Fibroblast of pulmonary artery (primary cell): Measurements from ENCODE around the gene CFLAR.

Experiments used
- DNase-seq: peaks from one replicate; pipeline ENCODE4 v3.0.0-alpha.2; 2010; ENCODE audit warnings: low read depth
- H3K4me3 ChIP-seq: replicated peaks from 2 replicates; pipeline ENCODE4 v1.5.1; 2011; ENCODE audit warnings: low read depth, mild to moderate bottlenecking, control low read depth, low read length, moderate library complexity
- TF ChIP-seq, protein P1 (sequence below): IDR thresholded peaks from 2 replicates; pipeline ENCODE4 v1.5.1; 2011; ENCODE audit warnings: mild to moderate bottlenecking, control low read depth, low read length, inconsistent platforms; ENCODE audit errors: missing control alignments

Gene CFLAR

DNA sequence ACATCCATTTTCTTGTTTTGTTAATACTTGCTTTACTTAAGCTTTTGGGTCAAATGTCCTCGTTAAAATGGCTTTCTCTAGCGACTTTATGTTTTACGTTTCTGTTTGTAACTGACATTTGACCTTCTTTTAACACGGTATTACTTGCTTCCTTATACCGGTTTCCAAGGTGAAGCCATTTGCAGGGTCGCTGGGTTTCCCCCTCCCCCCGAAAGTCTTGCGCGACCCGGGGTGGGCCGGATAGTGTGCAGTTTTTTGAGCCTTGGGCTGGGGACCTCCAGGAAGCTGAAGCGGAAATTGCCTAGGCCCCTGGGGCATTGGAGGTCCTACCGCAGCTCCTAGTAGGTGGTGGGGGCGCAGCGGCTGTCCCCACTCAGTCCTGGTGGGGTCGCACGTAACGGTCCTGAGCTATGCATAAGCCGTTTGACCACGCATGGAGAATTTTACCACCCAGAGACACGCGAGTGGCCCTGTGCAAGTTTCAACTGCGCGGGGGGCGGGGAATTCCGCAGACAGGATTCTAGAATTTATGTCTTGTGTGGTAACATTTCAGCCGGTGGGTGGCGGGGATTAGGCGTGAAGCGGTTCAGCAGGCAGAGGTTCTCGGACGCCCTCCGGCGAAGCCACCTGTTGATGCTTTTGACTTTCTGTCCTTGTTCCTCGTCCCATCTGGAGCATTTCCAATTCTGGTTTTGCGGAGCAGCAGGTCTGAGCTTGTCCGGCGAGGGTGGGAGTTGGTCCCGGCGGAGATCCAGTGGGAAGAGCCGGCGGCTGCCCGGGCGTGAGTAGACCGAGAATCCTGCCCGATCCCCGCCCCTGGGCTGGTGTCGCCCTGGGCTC, 2.4 kb downstream of the CFLAR start:
- H3K4me3 ChIP-seq, result peak overlapping the region; percentile 79
- peak; percentile 86 for DNase-seq
- TF ChIP-seq, protein P1, sequence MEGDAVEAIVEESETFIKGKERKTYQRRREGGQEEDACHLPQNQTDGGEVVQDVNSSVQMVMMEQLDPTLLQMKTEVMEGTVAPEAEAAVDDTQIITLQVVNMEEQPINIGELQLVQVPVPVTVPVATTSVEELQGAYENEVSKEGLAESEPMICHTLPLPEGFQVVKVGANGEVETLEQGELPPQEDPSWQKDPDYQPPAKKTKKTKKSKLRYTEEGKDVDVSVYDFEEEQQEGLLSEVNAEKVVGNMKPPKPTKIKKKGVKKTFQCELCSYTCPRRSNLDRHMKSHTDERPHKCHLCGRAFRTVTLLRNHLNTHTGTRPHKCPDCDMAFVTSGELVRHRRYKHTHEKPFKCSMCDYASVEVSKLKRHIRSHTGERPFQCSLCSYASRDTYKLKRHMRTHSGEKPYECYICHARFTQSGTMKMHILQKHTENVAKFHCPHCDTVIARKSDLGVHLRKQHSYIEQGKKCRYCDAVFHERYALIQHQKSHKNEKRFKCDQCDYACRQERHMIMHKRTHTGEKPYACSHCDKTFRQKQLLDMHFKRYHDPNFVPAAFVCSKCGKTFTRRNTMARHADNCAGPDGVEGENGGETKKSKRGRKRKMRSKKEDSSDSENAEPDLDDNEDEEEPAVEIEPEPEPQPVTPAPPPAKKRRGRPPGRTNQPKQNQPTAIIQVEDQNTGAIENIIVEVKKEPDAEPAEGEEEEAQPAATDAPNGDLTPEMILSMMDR, result peak; percentile 43

DNA sequence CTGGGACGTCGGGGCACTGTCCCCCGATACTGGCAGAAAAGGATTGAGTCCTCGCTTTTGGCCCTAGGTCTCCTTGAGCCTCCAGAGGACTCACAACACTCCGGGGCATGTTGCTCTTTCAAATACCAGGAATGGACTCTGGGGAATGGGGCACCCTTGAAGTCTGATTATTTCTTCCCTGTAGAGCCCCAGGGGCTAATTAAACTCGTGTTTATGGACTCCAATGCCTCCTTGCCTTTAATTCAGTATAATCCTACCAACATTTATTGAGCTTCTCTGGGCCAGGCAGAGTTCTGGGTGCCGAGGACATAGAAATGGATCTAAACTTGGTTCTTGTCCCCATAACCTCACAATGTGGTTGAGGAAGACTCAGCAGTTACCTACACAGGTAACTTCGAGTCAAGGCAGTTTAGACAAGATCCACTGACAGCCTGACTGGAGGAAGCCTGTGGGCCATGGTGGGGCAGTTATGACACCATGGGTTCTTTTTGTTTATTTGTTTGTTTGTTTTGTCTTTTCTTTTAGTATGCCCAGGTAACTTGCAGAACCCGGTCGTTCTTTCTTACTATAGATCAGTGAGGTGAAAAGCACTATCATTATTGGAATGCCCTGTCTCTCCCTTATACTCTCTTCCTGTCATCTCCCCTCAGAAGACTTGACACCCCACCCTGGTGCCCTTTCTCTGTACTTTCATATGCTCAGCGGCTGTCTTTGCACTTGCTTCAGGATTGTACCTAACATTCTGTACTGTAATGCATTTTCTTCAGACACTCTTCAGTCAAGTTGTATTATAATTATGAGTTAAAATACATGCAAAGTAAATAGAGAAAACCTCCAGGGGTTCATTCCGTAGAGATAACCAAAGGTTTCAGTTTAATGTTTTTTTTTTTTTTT, 3.2 kb downstream of the CFLAR start:
- peak overlapping the region; percentile 79 for H3K4me3 ChIP-seq
- DNase-seq, result peak; percentile 62
- TF ChIP-seq, protein P1, result no peak

DNA sequence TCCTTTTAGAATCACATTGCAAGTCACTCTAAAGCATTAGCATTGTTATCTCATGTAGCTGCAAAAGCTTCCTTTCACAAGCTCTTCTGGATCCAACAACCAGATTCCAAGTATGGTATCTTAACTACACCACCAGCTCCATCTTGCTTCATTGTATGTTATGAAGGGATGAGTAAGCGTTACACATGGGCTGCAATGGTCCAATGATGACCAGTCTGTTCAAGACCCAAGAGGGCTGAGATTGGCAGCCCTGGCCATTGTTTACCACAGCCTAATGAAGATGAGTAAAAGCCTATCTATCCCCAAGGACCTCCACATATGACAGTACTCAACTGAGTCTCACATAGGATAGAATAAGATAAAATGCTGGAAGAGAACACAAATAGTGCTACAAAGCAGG, 6.3 kb downstream of the CFLAR start:
- TF ChIP-seq, protein P1, result no peak
- H3K4me3 ChIP-seq, result no peak overlapping the region
- no peak for DNase-seq

DNA sequence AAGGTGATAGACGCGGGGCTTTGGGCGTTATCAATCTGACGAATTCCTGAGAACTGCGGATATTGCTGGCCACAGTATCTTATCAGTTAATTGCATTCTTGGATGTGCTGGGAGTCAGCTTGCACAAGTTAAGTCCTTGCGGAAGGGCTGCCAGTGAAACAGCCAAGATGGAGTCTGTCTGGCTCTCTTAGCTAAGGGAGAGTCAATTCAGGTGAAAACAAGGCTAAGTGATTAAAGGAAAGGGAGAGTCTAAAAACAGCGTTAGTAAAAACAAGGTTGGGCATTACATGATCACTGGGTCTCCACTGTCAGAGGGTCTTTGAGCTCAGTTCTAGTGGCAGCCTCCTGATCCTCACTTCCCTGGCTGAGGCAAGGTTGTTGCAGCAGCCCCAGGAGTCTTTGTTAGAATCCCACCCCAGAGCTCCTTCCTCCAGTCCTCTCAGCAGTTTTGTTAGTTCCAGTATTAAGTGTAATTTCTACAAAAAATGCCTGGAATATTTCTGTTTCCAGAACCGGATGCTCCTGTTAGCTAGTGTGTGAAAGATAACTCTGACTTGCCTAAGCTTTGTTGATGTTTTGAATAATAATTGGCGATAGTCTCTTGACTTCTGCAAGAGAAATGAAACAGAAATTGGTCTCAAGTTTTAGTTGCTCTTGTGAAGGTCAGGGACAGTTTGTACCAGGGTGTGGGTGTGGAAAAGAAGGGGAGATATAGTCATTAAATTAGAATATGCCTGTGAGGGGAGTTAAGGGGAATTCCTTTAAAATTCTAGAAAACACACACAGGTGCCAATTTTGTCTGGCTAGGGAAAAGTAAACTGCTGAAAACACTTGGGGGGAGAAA, 10.6 kb downstream of the CFLAR start:
- peak overlapping the region; percentile 21 for H3K4me3 ChIP-seq
- DNase-seq, result peak; percentile 76
- TF ChIP-seq, protein P1, result no peak

DNA sequence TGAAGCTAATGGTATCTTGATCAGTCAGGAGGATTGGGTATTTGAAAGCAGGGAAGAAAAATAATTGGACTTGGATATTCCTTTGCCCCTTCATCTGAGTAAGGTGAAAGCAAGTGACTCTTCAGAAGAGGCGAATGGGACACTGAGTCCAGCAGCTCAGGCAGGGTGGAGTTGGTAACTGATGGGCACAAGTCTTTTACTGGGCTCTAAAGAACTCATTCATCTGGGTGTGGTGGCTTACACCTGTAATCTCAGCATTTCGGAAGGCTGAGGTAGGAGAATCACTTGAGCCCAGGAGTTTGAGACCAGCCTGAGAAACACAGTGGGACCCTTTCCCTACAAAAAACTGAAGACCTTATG, 11.2 kb downstream of the CFLAR start:
- TF ChIP-seq, protein P1, result no peak
- no peak for DNase-seq
- H3K4me3 ChIP-seq, result peak overlapping the region; percentile 21

DNA sequence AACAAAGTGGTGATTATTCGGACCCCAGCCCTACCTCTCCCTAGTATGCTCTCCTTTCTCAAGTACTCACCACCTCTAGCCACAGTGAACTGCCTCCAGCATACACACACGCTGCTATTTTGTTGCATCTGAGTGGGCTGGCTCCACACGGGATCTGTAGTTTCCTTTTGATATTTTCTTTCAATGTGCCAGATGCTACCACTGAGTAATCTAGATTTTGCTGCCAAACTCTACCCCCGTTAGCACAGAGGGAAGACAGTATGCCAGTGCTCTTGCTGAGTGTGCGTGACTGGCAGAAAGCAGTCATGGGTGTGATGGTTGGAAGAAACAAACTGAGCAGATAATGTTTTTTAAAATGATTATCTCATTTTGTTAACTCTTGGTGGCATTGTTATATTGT, 11.6 kb downstream of the CFLAR start:
- peak overlapping the region; percentile 21 for H3K4me3 ChIP-seq
- DNase-seq, result peak; percentile 75
- TF ChIP-seq, protein P1, result no peak
